ENCODE measurements around the gene CCM2.
"Not testable (repeated sequence)": the region's sequence is repeated elsewhere in the genome, so short reads cannot be mapped to it uniquely, and the experiment has no call there.

The CCM2 gene

DNA sequence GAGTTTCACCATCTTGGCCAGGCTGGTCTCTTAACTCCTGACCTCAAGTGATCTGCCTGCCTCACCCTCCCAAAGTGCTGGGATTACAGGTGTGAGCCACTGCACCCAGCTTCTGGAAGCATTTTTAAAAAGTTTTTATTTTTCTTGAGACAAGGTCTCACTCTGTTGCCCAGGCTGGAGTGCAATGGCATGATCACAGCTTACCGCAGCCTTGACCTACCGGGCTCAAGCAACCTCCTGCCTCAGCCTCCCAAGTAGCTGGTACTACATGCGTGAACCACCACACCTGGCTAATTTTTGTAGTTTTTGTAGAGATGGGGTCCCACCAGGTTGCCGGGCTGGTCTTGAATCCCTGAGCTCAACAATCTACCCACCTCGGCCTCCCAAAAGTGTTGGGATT lies 34.7 kb downstream of the CCM2 start:
- DNase-seq (ENCODE audit: low read depth) = not testable (repeated sequence)

- DNase-seq (ENCODE audit: low read depth) = no peak
These were observed 35.4 kb downstream of the CCM2 start for GRCh38 chr7:45035371-45035770.

- no peak for DNase-seq (ENCODE audit: low read depth)
These were observed 35.9 kb downstream of the CCM2 start for GRCh38 chr7:45035893-45036292.

DNA sequence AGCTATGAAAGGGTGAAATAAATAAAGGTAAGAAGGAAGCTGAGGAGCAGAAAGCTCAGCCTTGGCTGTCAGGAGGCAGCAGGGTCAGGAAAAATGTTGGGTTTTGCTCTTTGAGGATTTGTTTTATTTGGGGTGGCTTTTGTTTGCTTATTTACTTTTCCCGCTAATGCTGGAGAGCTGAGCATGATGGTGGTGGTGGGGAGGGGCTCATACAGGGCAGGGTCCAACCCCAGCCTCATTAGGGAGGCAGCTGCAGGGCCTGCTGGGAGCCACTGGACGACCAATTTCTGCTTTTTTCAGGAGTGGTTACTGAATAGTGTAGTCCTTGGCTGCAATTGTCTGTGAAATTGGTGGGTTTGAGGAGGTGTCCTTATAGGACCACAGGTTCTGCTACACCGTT lies 36.3 kb downstream of the CCM2 start:
- DNase-seq (ENCODE audit: low read depth) = no peak

DNA sequence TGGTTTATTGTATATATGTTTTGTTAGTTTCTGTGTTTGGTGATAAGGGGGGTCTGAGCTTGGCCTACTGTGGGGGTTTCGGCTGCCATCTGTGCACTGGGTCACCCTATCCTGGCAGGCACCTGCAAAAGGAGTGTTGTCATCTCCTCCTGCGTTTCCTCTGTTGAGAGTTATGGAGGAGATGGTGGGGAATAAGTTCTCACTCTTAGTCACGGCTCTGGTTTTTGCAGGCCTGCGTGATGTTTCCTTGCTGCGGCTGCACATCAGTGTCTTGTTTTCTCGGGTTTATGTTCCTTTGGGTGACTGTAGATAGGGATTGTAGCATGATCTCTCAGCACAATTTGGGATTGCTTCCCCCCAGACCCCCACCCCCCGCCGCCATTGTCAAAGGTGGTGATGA lies 36.8 kb downstream of the CCM2 start:
- DNase-seq (ENCODE audit: low read depth) = no peak

DNA sequence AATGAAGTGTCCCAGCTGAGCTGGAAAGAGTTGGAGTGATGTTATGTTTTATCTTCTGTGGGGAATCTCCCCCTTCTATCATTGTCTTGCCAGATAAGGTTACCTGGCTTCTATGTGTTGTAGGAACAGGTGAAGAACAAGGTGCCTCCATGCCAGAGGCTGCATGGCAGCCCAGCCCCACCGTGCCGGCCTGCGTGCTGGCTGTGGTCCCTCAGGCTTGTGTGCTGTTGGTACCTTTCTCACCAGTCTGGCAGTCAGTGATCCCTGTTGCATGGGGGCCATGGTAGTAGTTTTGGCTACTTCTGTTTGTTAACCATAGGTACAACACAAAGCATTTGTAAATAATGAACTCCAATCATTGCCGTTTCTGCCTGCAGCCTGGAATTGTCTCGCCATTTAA lies 37.9 kb downstream of the CCM2 start:
- no peak for DNase-seq (ENCODE audit: low read depth)

DNA sequence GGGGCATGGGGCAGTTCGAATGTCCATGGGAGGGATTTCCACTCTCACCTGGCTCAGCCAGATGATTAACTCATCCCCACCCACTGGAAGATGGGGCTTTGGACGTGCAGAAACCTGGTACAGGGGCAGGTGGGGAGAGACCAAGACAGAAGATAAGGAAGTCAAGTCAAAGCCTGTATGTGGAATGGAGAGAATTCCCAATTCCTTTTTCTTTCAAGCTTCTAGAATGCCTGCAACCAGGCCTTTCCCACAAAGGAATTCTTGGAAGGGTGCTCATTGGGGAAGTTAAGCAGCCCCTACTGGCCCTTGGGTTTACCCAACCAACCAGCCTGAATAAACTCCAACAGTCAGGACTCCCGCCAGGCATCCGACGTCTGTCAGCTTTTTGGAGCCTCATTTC lies 39.1 kb downstream of the CCM2 start:
- no peak for DNase-seq (ENCODE audit: low read depth)

DNA sequence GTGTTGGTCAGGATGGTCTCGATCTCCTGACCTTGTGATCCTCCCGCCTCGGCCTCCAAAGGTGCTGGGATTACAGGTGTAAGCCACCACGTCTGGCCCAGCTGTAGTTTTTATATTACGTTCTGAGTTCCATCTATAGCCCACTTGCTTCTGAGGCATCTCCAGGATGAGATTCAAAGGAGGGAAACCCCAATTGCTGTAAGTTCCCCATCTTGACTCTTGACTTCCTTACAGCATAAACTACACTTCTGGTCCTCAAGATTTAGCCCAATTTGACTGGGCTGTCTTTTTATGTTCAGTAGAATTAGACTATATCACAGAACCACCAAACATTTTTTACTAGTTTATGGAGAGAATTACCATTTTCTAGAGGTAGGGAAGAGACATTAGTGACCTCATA lies 44.3 kb downstream of the CCM2 start:
- DNase-seq (ENCODE audit: low read depth) = no peak

DNA sequence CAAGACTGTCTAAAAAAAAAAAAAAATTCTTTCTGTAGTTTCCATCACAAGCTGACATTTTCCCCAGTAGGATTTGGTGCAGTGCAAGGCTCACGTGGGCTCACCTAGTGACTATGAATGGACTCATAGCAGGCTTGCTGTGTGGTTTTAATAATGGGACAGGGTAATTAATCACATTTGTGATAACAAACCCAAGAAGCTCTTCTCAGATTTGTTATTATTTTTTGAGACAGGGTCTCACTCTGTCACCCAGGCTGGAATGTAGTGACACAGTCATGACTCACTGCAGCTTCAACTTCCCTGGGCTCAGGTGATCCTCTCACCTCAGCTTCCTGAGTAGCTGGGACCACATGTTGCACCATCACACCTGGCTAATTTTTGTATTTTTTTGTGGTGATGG lies 48.7 kb downstream of the CCM2 start:
- DNase-seq (ENCODE audit: low read depth) = no peak

- no peak for DNase-seq (ENCODE audit: low read depth)
These were observed 50.2 kb downstream of the CCM2 start for GRCh38 chr7:45050198-45050597.

- no peak for DNase-seq (ENCODE audit: low read depth)
These were observed 52.0 kb downstream of the CCM2 start for GRCh38 chr7:45052011-45052410.

DNA sequence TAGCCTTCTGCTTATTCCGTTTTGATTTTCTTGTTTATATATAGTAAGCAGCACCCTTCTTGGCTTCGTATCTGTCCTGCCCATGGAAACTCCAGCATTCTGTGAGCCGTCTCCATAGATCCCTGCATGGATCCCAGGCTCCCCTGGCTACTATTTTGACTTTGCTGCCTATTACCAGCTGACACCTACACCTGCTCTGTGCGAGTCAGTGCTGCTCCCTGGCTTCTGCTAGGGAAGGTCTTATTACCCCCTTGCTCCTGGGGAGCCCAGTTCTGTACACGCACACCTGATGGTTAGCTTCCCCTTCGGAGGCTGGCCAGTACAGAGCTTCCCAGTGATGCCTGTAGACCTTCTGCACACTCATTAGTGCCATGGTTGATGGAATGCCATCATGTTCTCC lies 53.4 kb downstream of the CCM2 start:
- DNase-seq (ENCODE audit: low read depth) = no peak

DNA sequence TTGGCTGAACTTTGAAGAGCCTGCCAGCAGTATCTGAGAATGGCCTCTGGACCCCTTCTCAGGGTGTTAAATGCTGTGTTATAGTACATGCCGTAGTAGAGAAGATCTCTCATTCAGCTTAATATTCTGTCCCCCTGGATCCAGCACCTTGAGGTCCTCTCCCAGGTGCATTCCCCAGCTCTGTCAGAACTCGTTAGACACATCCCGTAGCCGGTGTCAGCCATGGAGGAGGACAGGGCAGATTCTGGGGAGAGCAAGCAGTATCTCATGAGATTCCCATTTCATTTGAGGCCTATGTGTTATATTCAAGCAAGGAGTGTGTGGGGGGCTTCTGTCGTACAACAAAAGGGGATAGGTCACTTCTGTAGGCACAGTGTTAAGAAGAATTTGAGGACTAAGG lies 53.9 kb downstream of the CCM2 start:
- no peak for DNase-seq (ENCODE audit: low read depth)

GRCh38 chr7:45054442-45054841 lies 54.4 kb downstream of the CCM2 start:
- no peak for DNase-seq (ENCODE audit: low read depth)

- no peak for DNase-seq (ENCODE audit: low read depth)
These were observed 55.0 kb downstream of the CCM2 start for GRCh38 chr7:45055016-45055415.

GRCh38 chr7:45055594-45056219 lies 55.7 kb downstream of the CCM2 start:
- no peak for DNase-seq (ENCODE audit: low read depth)

DNA sequence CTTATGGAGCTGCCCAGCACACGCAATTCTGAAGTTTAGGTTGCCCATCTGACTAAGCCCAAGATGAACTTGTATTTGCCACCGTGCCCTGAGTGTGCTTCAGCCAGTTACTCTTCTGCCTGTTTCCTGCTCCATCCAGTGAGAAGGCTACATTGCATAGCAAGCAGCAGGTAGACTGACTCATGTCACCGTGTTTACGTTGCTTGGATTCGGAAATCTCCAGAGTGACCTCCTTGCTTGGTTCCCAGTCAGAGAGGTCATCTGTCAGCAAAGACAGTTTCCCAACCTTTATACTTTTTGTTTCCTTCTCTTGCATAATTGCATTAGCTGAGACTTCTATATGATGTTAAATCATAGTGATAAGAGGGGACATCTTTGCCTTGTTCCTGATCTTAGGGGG lies 57.9 kb downstream of the CCM2 start:
- no peak for DNase-seq (ENCODE audit: low read depth)

DNA sequence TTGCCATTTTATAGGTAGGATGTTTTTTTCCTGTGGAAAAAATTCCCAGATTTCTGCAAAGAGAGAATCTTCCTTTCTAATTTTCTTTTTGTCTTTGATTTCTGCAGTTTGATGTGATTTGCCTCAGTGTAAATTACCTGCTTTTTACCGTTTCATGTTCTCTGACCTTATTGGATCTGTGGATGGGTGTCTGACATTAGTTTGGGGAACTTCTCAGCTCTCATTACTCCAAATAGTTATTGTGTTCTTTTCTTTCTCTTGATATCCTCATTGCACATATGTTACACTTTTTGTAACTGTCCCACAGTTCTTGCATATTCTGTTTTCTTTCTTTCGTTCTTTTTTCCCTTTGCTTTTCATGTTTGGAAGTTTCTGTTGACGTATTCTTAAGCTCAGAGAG lies 60.3 kb downstream of the CCM2 start:
- no peak for DNase-seq (ENCODE audit: low read depth)

DNA sequence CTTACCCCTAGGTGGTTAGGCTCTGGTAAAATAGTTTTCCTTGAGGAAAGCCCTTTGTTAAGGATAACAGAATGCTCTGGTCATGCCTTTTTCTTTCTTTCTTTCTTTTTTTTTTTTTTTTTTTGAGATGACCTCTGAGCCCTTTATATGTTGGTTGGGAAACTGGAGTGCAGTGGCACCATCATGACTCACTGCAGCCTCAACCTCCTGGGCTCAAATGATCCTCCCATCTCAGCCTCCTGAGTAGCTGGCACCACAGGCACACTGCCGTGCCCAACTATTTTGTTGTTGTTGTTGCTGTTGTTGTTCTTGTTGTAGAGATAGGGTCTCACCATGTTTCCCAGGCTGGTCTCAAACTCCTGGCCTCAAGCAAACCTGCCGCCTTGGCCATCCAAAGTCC lies 61.4 kb downstream of the CCM2 start:
- DNase-seq (ENCODE audit: low read depth) = no peak

- DNase-seq (ENCODE audit: low read depth) = no peak
These were observed 61.9 kb downstream of the CCM2 start for GRCh38 chr7:45061806-45062425.

DNA sequence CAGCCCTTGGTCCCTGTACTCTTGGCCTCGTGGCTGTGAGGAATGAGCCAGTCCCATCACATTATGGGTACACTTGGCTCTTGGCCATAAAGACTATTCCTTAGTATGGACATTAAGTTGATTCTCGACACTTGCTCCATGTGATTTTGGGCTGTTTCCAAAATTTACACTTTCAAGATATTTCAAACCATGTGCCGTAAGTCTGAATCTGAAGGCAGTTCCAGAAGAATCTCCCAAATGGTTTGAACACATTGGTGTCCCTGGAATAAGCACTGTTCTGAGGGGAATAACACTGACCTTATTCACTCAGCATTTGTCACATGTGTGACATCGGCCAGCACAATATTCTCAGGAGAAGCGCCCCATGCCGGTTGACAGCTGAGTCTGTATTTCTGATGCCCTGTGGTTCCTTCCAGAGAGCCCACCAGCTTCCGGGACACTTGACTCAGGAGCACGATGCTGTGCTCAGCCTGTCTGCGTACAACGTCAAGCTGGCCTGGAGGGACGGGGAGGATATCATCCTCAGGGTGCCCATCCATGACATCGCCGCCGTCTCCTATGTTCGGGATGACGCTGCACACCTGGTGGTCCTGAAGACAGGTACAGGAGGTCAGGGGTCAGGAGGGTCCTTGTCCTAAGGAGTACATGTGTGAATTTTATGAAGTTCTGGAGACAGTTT lies 64.2 kb downstream of the CCM2 start:
- no peak for DNase-seq (ENCODE audit: low read depth)

DNA sequence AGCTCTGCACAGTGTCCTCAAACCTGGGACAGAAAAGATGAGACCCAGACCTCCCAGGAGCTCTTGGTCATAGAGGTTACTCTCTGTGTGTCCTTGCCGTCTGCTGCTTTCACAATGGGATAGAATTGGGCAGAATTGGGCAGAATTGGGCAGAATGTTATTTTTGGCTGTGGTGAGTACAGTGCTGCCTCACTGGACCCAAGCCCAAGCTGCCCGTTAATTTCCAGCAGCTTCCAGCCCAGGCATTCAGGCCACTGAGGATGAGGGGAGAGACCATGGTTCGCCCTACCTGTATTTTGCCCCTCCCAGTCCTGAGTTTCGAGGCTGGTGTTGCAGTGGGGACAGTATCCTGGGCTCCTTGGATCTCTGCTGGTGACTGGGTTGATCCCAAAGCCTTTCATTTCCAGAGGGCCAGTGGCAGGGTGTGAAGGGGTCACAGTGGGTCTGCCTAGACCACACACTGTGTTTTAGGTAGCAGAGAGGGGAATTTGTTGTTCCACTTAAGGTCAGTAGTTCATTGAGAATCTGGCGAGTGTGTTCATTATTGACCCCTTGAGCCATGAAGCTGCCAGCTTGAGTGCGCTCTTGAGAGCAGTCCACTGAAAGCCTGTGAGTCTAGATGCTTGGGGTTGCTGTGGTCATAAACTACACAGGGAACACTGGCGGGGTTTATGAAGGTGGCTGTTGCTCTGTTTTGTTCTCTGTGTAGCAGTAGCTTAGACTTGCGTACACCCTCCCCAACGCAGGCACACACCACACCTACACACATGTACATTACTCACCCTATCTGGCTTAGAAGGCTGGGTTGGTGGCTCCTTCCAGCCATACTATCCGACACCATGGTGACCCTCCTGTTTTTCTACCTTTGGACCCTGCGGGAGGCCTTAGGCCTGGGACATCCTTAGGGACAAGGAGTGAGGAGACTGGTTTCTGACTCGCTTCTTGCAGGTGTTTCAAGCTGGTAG lies 65.3 kb downstream of the CCM2 start:
- no peak for DNase-seq (ENCODE audit: low read depth)

DNA sequence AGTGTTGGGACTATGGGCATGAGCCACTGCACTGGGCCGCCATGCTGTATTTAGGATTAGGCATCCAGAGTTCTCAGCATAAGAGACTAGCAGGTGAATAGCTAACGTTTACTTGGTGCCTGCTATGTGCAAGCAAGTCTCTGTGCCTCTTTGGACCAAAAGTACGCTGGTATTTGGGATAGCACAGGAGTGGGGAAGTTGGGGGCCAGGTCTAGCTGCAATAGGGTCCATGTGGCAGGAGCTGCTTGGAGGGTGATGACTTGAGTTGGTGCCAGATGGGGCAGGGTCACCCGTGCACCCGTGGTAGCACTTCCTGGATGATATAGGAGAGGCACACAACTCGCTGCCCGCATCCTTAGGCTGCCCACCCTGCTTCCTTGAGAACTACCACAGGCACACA lies 66.4 kb downstream of the CCM2 start:
- no peak for DNase-seq (ENCODE audit: low read depth)

All from stimulated activated CD8-positive, alpha-beta memory T cell treated with anti-CD3 and anti-CD28 coated beads, Interleukin-15, amount 100 ng/mL, for 1 hour (primary cell).